ENCODE data around the gene TMEM131. TPM values are rescaled to one million over a fixed set of nuclear protein-coding genes. Genes with fewer than 3 reads are reported as not detected.

Gene TMEM131
- total RNA-seq, 3 donors from 2014 or later: 58.3 to 110 (median 67.7) TPM

DNA sequence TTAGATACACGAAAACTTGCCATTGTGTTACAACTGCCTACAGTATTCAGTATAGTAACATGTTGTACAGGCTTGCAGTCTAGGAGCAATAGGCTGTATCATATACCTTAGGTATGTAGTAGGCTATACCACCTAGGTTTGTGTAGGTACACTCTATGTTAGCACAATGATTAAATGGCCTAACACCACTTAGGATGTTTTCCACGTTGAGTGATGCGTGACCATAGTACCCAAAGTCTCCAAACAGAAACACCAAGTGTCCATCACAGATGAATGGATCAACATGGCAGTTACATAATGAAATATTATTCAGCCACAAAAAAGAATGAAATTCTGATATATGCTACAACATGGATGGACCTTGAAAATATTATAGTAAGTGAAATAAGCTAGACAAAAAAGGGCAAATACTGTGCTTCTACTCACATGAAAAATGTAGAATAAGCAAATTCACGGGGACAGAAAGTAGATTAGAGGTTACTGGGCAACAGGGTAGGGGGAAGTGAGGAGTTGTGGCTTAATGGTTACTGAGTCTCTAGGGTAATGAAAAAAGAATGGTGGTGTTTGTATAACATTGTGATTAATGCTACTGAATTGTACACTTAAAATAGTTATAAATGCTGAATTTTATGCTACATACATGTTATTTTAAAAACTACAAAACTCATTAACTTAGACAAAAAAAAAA, 62.6 kb downstream of the TMEM131 start:
- no peaks in the 10 kb centered on the region for H3K9me3 ChIP-seq
- peaks cover 32% of the 10 kb centered on the region for H3K4me1 ChIP-seq (ENCODE audit: low read depth)
- H3K4me3 ChIP-seq: no peak overlapping the region
- no peaks in the 10 kb centered on the region for H3K36me3 ChIP-seq (ENCODE audit: low read depth)
- ATAC-seq (no peak), DNase-seq (no peak)
- intact Hi-C loops (cut with DNase I, micrococcal nuclease): no loop called here
- no peak for TF ChIP-seq CTCF (IDR thresholded peaks at IDR 0.05)

DNA sequence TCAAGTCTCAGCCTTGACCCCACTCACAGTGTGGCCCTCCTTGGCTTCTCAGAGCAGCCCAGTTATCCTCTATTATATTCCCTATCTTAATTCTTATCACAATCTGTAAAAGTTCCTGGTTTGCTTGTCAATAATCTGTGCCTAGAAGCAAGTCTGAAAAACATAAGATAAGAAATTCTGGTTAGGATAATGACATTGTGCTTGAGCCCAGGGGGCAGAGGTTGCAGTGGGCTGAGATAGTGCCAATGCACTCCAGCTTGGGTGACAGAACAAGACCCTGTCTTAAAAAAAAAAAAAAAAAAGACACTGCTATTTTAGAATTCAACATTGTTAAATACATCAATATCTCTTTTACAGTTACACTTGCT, 63.9 kb downstream of the TMEM131 start:
- no peaks in the 10 kb centered on the region for H3K9me3 ChIP-seq
- ATAC-seq (no peak), DNase-seq (no peak)
- H3K36me3 ChIP-seq (ENCODE audit: low read depth): no peaks in the 10 kb centered on the region
- H3K4me1 ChIP-seq (ENCODE audit: low read depth): peaks cover 31% of the 10 kb centered on the region
- H3K4me3 ChIP-seq: no peak overlapping the region
- no peak for TF ChIP-seq CTCF (IDR thresholded peaks at IDR 0.05)
- intact Hi-C loops (cut with DNase I, micrococcal nuclease): no loop called here

GRCh38 chr2:97931118-97931857, 64.5 kb downstream of the TMEM131 start:
- Histone ChIP-seq H3K36me3 (ENCODE audit: low read depth) (no peaks in the 10 kb centered on the region), H3K9me3 (no peaks in the 10 kb centered on the region), H3K4me1 (ENCODE audit: low read depth) (peaks cover 25% of the 10 kb centered on the region), H3K4me3 (no peak overlapping the region)
- DNase-seq (no peak), ATAC-seq (no peak)
- TF ChIP-seq CTCF (IDR thresholded peaks at IDR 0.05): no peak
- intact Hi-C loops (cut with DNase I, micrococcal nuclease): no loop called here

- intact Hi-C loops (cut with DNase I, micrococcal nuclease): no loop called here
- no peak for TF ChIP-seq CTCF (IDR thresholded peaks at IDR 0.05)
- H3K4me1 ChIP-seq (ENCODE audit: low read depth): peaks cover 8% of the 10 kb centered on the region
- no peak overlapping the region for H3K4me3 ChIP-seq
- ATAC-seq (no peak), DNase-seq (no peak)
- no peaks in the 10 kb centered on the region for H3K36me3 ChIP-seq (ENCODE audit: low read depth)
- no peaks in the 10 kb centered on the region for H3K9me3 ChIP-seq
Observed at GRCh38 chr2:97928591-97928990, 67.2 kb downstream of the TMEM131 start.

GRCh38 chr2:97926946-97927345, 68.8 kb downstream of the TMEM131 start:
- TF ChIP-seq CTCF (IDR thresholded peaks at IDR 0.05): no peak
- intact Hi-C loops (cut with DNase I, micrococcal nuclease): no loop called here
- ATAC-seq (no peak), DNase-seq (no peak)
- H3K9me3 ChIP-seq: no peaks in the 10 kb centered on the region
- H3K36me3 ChIP-seq (ENCODE audit: low read depth): no peaks in the 10 kb centered on the region
- H3K4me1 ChIP-seq (ENCODE audit: low read depth): peaks cover 7% of the 10 kb centered on the region
- no peak overlapping the region for H3K4me3 ChIP-seq
